ENCODE data around the gene TBCC.

Gene TBCC

DNA sequence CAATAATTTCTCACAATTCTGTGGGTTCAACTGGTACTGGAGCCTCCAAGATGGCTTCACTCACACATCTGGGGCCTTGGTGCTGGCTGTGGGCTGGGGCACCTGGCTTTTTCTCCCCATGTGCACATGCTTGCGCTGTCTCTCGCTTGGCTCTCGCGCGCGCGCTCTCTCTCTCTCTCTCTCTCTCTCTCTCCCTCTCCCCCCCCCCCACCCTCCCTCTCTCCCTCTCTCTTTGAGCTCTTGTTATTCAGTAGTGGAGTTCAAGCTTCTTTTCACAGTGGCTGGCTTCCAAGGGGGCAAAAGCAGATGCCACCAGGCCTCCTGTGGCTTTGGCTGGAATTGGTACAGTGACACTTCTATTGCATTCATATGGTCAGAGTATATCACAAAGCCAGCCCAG lies 10.8 kb upstream of the TBCC start:
- DNase-seq: no peak
- H3K18ac ChIP-seq (ENCODE audit: low read length): no peak overlapping the region
- no peak overlapping the region for H2AK5ac ChIP-seq (ENCODE audit: low read length)
- no peak overlapping the region for H4K91ac ChIP-seq (ENCODE audit: low read depth, low read length)
- no peak overlapping the region for H2BK5ac ChIP-seq (ENCODE audit: low read depth, low read length, poor library complexity)
- H3K9ac ChIP-seq (ENCODE audit: low read length): no peak overlapping the region
- no peak overlapping the region for H4K12ac ChIP-seq (ENCODE audit: low read depth, low read length)
- H3K23ac ChIP-seq (ENCODE audit: low read length): no peak overlapping the region
- WGBS (ENCODE audit: extremely low coverage, insufficient coverage, insufficient read length): no CpG with 5 or more reads among the region's 7 CpGs
- H3K4me1 ChIP-seq (ENCODE audit: control insufficient read depth in 1 of 2, insufficient read depth in 2 of 2, low read length in 2 of 2): no peaks in the 10 kb centered on the region
- H3K14ac ChIP-seq (ENCODE audit: low read length): no peak overlapping the region
- H3K79me2 ChIP-seq (ENCODE audit: control insufficient read depth, insufficient read depth, low read length, poor library complexity): no peaks in the 10 kb centered on the region
- no peak overlapping the region for H3K4me2 ChIP-seq (ENCODE audit: low read length)
- no peak overlapping the region for H3K27ac ChIP-seq (ENCODE audit: low read depth, low read length)
- H3K9me3 ChIP-seq (ENCODE audit: insufficient read depth, low read depth, low read length): no peaks in the 10 kb centered on the region
- H3K4me3 ChIP-seq (ENCODE audit: low read depth, low read length): no peak overlapping the region
- H3K79me1 ChIP-seq (ENCODE audit: low read length): no peaks in the 10 kb centered on the region
- H3K27me3 ChIP-seq (ENCODE audit: insufficient read depth, low read length): no peaks in the 10 kb centered on the region
- no peak overlapping the region for H2BK120ac ChIP-seq (ENCODE audit: insufficient read depth, low read length, poor library complexity)
- H2AFZ ChIP-seq (ENCODE audit: insufficient read depth, low read length, poor library complexity): no peak overlapping the region
- no peak overlapping the region for H4K8ac ChIP-seq (ENCODE audit: low read depth, low read length)
- H2BK12ac ChIP-seq (ENCODE audit: low read length): no peak overlapping the region
- no peak overlapping the region for H3K4ac ChIP-seq (ENCODE audit: low read depth, low read length)
- no peaks in the 10 kb centered on the region for H3K36me3 ChIP-seq (ENCODE audit: control insufficient read depth in 1 of 2, insufficient read depth in 2 of 2, low read length in 2 of 2)

DNA sequence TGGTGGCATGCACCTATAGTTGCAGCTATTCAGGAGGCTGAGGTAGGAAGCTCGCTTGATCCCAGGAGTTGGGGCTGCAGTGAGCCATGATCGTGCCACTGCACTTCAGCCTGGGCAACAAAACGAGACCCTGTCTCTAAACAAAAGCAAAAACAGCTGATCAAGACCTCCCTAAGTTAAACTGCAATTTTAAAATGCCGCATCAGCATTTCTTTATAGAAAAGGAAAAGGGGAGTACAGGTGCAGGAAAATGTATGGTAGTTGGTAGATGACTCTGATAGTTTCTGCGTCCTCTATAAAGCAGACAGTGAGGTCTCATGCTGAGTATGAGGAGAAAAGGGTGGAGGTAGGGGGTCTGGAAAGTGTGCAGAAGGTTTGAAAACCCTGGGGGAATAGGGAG lies 8.9 kb upstream of the TBCC start:
- no peak overlapping the region for H2AFZ ChIP-seq (ENCODE audit: insufficient read depth, low read length, poor library complexity)
- no peaks in the 10 kb centered on the region for H3K4me1 ChIP-seq (ENCODE audit: control insufficient read depth in 1 of 2, insufficient read depth in 2 of 2, low read length in 2 of 2)
- H4K8ac ChIP-seq (ENCODE audit: low read depth, low read length): no peak overlapping the region
- H2BK120ac ChIP-seq (ENCODE audit: insufficient read depth, low read length, poor library complexity): no peak overlapping the region
- H3K9ac ChIP-seq (ENCODE audit: low read length): no peak overlapping the region
- H3K4me3 ChIP-seq (ENCODE audit: low read depth, low read length): no peak overlapping the region
- H3K14ac ChIP-seq (ENCODE audit: low read length): no peak overlapping the region
- H3K27me3 ChIP-seq (ENCODE audit: insufficient read depth, low read length): no peaks in the 10 kb centered on the region
- H3K23ac ChIP-seq (ENCODE audit: low read length): no peak overlapping the region
- no peak overlapping the region for H2BK5ac ChIP-seq (ENCODE audit: low read depth, low read length, poor library complexity)
- H3K36me3 ChIP-seq (ENCODE audit: control insufficient read depth in 1 of 2, insufficient read depth in 2 of 2, low read length in 2 of 2): no peaks in the 10 kb centered on the region
- no peak overlapping the region for H3K27ac ChIP-seq (ENCODE audit: low read depth, low read length)
- WGBS (ENCODE audit: extremely low coverage, insufficient coverage, insufficient read length): no CpG with 5 or more reads among the region's 5 CpGs
- H3K9me3 ChIP-seq (ENCODE audit: insufficient read depth, low read depth, low read length): no peaks in the 10 kb centered on the region
- H3K4ac ChIP-seq (ENCODE audit: low read depth, low read length): no peak overlapping the region
- no peaks in the 10 kb centered on the region for H3K79me1 ChIP-seq (ENCODE audit: low read length)
- H2AK5ac ChIP-seq (ENCODE audit: low read length): no peak overlapping the region
- no peak overlapping the region for H3K4me2 ChIP-seq (ENCODE audit: low read length)
- H3K18ac ChIP-seq (ENCODE audit: low read length): no peak overlapping the region
- no peak overlapping the region for H4K91ac ChIP-seq (ENCODE audit: low read depth, low read length)
- no peak overlapping the region for H4K12ac ChIP-seq (ENCODE audit: low read depth, low read length)
- H2BK12ac ChIP-seq (ENCODE audit: low read length): no peak overlapping the region
- H3K79me2 ChIP-seq (ENCODE audit: control insufficient read depth, insufficient read depth, low read length, poor library complexity): no peaks in the 10 kb centered on the region
- no peak for DNase-seq

DNA sequence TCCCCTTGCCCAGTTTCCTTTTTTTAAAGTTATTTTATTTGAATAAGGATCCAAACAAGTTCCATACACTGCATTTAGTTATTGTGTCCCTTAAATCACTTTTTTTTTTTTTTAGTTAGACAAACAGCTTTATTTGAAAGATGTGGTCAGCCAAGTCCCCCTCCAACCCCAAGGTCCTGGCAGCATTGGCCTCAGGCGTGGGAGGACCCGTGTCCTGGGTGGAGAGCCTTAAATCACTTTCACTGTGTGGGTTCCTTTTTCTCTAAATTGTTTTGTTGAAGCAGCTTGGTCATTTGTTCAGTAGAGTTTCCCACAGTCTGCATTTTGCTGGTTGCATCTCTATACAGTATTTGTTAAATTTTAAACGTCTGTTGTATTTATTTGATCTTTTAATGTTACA lies 5.2 kb upstream of the TBCC start:
- peaks cover 1% of the 10 kb centered on the region for H3K79me2 ChIP-seq (ENCODE audit: control insufficient read depth, insufficient read depth, low read length, poor library complexity)
- H3K36me3 ChIP-seq (ENCODE audit: control insufficient read depth in 1 of 2, insufficient read depth in 2 of 2, low read length in 2 of 2): no peaks in the 10 kb centered on the region
- H3K27me3 ChIP-seq (ENCODE audit: insufficient read depth, low read length): no peaks in the 10 kb centered on the region
- DNase-seq: no peak
- no peak overlapping the region for H3K23ac ChIP-seq (ENCODE audit: low read length)
- H3K4ac ChIP-seq (ENCODE audit: low read depth, low read length): no peak overlapping the region
- H2BK12ac ChIP-seq (ENCODE audit: low read length): no peak overlapping the region
- no peaks in the 10 kb centered on the region for H3K9me3 ChIP-seq (ENCODE audit: insufficient read depth, low read depth, low read length)
- no peak overlapping the region for H3K4me2 ChIP-seq (ENCODE audit: low read length)
- no peak overlapping the region for H4K91ac ChIP-seq (ENCODE audit: low read depth, low read length)
- H3K4me3 ChIP-seq (ENCODE audit: low read depth, low read length): no peak overlapping the region
- H3K9ac ChIP-seq (ENCODE audit: low read length): no peak overlapping the region
- H2BK120ac ChIP-seq (ENCODE audit: insufficient read depth, low read length, poor library complexity): no peak overlapping the region
- no peak overlapping the region for H2AFZ ChIP-seq (ENCODE audit: insufficient read depth, low read length, poor library complexity)
- no peak overlapping the region for H2BK5ac ChIP-seq (ENCODE audit: low read depth, low read length, poor library complexity)
- no peak overlapping the region for H3K18ac ChIP-seq (ENCODE audit: low read length)
- no peak overlapping the region for H3K27ac ChIP-seq (ENCODE audit: low read depth, low read length)
- no peak overlapping the region for H2AK5ac ChIP-seq (ENCODE audit: low read length)
- H3K79me1 ChIP-seq (ENCODE audit: low read length): peaks cover 10% of the 10 kb centered on the region
- no peak overlapping the region for H3K14ac ChIP-seq (ENCODE audit: low read length)
- no peak overlapping the region for H4K12ac ChIP-seq (ENCODE audit: low read depth, low read length)
- H4K8ac ChIP-seq (ENCODE audit: low read depth, low read length): no peak overlapping the region
- no CpG with 5 or more reads among the region's 3 CpGs for WGBS (ENCODE audit: extremely low coverage, insufficient coverage, insufficient read length)
- H3K4me1 ChIP-seq (ENCODE audit: control insufficient read depth in 1 of 2, insufficient read depth in 2 of 2, low read length in 2 of 2): peaks cover 0 to 2% of the 10 kb centered on the region in 2 experiments

DNA sequence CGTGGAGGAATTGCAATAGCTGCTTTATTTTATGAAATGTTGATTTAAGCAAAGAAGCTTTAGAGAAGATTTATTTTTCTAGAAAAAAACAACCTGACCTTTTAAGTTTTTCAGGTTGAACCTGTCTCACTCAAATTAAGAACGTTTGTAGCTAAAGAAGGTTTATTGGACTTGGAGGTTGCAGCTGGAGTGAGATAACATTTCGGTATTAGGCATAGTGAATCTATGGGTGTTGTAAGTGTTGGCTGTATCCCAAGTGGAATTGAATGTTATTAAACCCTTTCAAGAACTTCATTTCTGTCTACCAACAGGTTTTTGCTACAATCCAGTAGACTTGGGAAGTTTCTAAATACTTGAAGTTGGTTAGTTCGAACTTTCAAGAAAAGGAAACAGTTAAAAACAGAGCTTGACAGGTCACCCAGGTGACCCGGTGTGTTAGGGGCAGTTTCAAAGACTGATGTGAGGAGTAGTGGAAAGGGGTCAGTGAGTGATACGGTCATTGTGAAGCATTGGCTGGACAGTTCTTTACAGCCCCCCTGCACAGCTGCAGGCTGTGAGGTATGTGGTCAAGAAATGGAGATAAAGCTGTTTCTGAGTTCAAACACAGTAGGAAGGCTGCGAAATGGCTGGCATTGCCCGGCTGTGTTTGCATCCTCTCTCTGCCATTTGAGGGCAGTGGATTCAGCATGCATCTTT lies 2.4 kb upstream of the TBCC start:
- no peak overlapping the region for H3K14ac ChIP-seq (ENCODE audit: low read length)
- H3K4me1 ChIP-seq (ENCODE audit: control insufficient read depth in 1 of 2, insufficient read depth in 2 of 2, low read length in 2 of 2): peaks cover 3 to 10% of the 10 kb centered on the region in 2 experiments
- no peak overlapping the region for H2BK5ac ChIP-seq (ENCODE audit: low read depth, low read length, poor library complexity)
- H2AFZ ChIP-seq (ENCODE audit: insufficient read depth, low read length, poor library complexity): no peak overlapping the region
- H4K12ac ChIP-seq (ENCODE audit: low read depth, low read length): no peak overlapping the region
- no peak overlapping the region for H3K4me3 ChIP-seq (ENCODE audit: low read depth, low read length)
- no peak overlapping the region for H2AK5ac ChIP-seq (ENCODE audit: low read length)
- H3K79me1 ChIP-seq (ENCODE audit: low read length): peaks cover 13% of the 10 kb centered on the region
- no peaks in the 10 kb centered on the region for H3K36me3 ChIP-seq (ENCODE audit: control insufficient read depth in 1 of 2, insufficient read depth in 2 of 2, low read length in 2 of 2)
- DNase-seq: no peak
- no peak overlapping the region for H3K23ac ChIP-seq (ENCODE audit: low read length)
- no peak overlapping the region for H3K4ac ChIP-seq (ENCODE audit: low read depth, low read length)
- no peak overlapping the region for H3K9ac ChIP-seq (ENCODE audit: low read length)
- H2BK120ac ChIP-seq (ENCODE audit: insufficient read depth, low read length, poor library complexity): no peak overlapping the region
- H3K9me3 ChIP-seq (ENCODE audit: insufficient read depth, low read depth, low read length): no peaks in the 10 kb centered on the region
- H3K4me2 ChIP-seq (ENCODE audit: low read length): no peak overlapping the region
- H2BK12ac ChIP-seq (ENCODE audit: low read length): no peak overlapping the region
- WGBS (ENCODE audit: extremely low coverage, insufficient coverage, insufficient read length): no CpG with 5 or more reads among the region's 8 CpGs
- no peak overlapping the region for H4K8ac ChIP-seq (ENCODE audit: low read depth, low read length)
- H3K79me2 ChIP-seq (ENCODE audit: control insufficient read depth, insufficient read depth, low read length, poor library complexity): peaks cover 10% of the 10 kb centered on the region
- no peak overlapping the region for H3K27ac ChIP-seq (ENCODE audit: low read depth, low read length)
- no peak overlapping the region for H4K91ac ChIP-seq (ENCODE audit: low read depth, low read length)
- H3K18ac ChIP-seq (ENCODE audit: low read length): no peak overlapping the region
- H3K27me3 ChIP-seq (ENCODE audit: insufficient read depth, low read length): no peaks in the 10 kb centered on the region

All from trophoblast cell (in vitro differentiated cells and primary cell).